Fibroblast of pulmonary artery (primary cell): ENCODE measurements around the gene MGLL.
"Not testable (repeated sequence)": the region's sequence is repeated elsewhere in the genome, so short reads cannot be mapped to it uniquely, and the experiment has no call there.

ENCODE experiments used
- DNase-seq: peaks from one replicate; pipeline ENCODE4 v3.0.0-alpha.2; 2010; ENCODE audit warnings: low read depth
- H3K4me3 ChIP-seq: replicated peaks from 2 replicates; pipeline ENCODE4 v1.5.1; 2011; ENCODE audit warnings: low read depth, mild to moderate bottlenecking, control low read depth, low read length, moderate library complexity
- CTCF ChIP-seq: IDR thresholded peaks from 2 replicates; pipeline ENCODE4 v1.5.1; 2011; ENCODE audit warnings: mild to moderate bottlenecking, control low read depth, low read length, inconsistent platforms; ENCODE audit errors: missing control alignments

MGLL gene

GRCh38 chr3:127662001-127662469 lies 160.3 kb downstream of the MGLL start:
- TF ChIP-seq CTCF: no peak
- no peak for DNase-seq
- no peak overlapping the region for H3K4me3 ChIP-seq

GRCh38 chr3:127661600-127661999 lies 160.7 kb downstream of the MGLL start:
- TF ChIP-seq CTCF: no peak
- H3K4me3 ChIP-seq: no peak overlapping the region
- no peak for DNase-seq

GRCh38 chr3:127660621-127661251 lies 161.6 kb downstream of the MGLL start:
- no peak overlapping the region for H3K4me3 ChIP-seq
- no peak for TF ChIP-seq CTCF
- DNase-seq: no peak

- DNase-seq: no peak
- no peak overlapping the region for H3K4me3 ChIP-seq
- no peak for TF ChIP-seq CTCF
Observed at GRCh38 chr3:127658234-127658633, 164.1 kb downstream of the MGLL start.

- DNase-seq: no peak
- TF ChIP-seq CTCF: no peak
- no peak overlapping the region for H3K4me3 ChIP-seq
Observed at GRCh38 chr3:127656906-127657305, 165.4 kb downstream of the MGLL start.

- no peak for TF ChIP-seq CTCF
- DNase-seq: peak; percentile 41
- no peak overlapping the region for H3K4me3 ChIP-seq
Observed at GRCh38 chr3:127655641-127656040, 166.7 kb downstream of the MGLL start.

GRCh38 chr3:127654993-127655392 lies 167.3 kb downstream of the MGLL start:
- not testable (repeated sequence) for H3K4me3 ChIP-seq, DNase-seq
